RWPE2 (cell line): Measurements from ENCODE around the gene ZBTB17.
A peak's percentile ranks its signal among the peaks of the same experiment; 100 is the strongest.

Source experiments
- ATAC-seq: fragments of 200-7000 bp; cut with Tn5 transposase; 3 replicates; pipeline ENCODE4 v1.9.1; 2021; ENCODE audit warnings: low read depth
- DNase-seq: peaks from one replicate; pipeline ENCODE4 v3.0.0-alpha.2; 2020; ENCODE audit warnings: low spot score
- H3K27ac ChIP-seq: fragments of 450-650 bp; 2 replicates; pipeline ENCODE4 v1.5.1; 2017; ENCODE audit warnings: mild to moderate bottlenecking; ENCODE audit not compliant: poor library complexity, severe bottlenecking
- H3K27me3 ChIP-seq: fragments of 250-450 bp; sonication (Bioruptor Pico); 2 replicates; pipeline ENCODE4 v1.5.1; 2021; ENCODE audit warnings: mild to moderate bottlenecking, moderate library complexity; ENCODE audit not compliant: insufficient read depth, poor library complexity, severe bottlenecking
- H3K36me3 ChIP-seq: fragments of 250-450 bp; sonication (Bioruptor Pico); 2 replicates; pipeline ENCODE4 v1.5.1; 2020; ENCODE audit warnings: low read depth, mild to moderate bottlenecking, moderate library complexity
- H3K4me1 ChIP-seq: fragments of 250-450 bp; sonication (Bioruptor Pico); 2 replicates; pipeline ENCODE4 v1.5.1; 2021; ENCODE audit warnings: mild to moderate bottlenecking, moderate library complexity; ENCODE audit not compliant: insufficient read depth, poor library complexity, severe bottlenecking
- H3K4me3 ChIP-seq: fragments of 250-450 bp; sonication (Bioruptor Pico); 2 replicates; pipeline ENCODE4 v1.5.1; 2021; ENCODE audit warnings: mild to moderate bottlenecking, moderate library complexity; ENCODE audit not compliant: severe bottlenecking
- H3K9me3 ChIP-seq: fragments of 250-450 bp; sonication (Bioruptor Pico); 2 replicates; pipeline ENCODE4 v1.5.1; 2021; ENCODE audit warnings: mild to moderate bottlenecking, moderate library complexity; ENCODE audit not compliant: severe bottlenecking
- TF ChIP-seq, protein P1 (sequence below): fragments of 450-650 bp; IDR thresholded peaks from one replicate; pipeline ENCODE4 v1.5.1; 2017; ENCODE audit warnings: mild to moderate bottlenecking, moderate library complexity; ENCODE audit not compliant: poor library complexity, severe bottlenecking

Gene ZBTB17

DNA sequence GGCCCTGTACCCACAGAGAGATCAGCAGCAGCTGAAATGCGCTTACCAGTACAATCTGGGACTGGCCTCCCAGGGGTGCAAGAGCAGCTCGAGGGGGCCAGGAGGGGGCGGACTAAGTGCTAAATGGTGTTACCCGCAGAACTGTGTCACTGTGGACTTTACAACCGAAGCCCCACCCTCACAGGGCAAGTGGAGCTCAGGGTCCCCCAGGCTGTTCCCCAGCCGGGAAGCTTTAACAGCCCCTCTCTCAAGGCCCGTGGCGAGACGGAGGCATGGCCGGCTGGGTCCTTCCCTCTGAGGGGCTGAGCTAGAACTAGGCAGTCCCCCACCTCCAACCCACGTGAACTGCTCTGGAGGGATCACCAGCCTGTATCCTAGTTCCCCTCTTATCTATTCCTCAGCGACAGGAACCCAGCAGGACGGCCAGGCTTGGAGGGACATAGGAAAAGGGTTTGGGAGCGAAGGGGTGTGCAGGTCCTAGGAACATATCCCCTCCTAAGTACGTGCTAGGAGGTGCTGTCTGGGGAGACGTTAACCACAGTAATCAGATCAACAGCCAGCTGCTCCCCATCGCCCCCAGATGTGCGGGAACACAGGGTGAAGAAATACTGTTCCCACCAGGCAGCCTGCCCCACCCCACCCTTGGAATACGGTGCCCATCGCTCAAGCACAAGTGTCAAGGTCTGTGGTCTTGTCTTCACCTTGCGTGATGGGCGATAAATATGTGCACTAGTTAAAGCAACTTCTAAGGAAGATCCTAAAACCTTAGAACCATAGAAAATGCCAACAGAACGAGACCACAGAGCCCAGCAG lies 24.4 kb downstream of the ZBTB17 start:
- DNase-seq (no peak), ATAC-seq (no peak)
- TF ChIP-seq, protein P1, sequence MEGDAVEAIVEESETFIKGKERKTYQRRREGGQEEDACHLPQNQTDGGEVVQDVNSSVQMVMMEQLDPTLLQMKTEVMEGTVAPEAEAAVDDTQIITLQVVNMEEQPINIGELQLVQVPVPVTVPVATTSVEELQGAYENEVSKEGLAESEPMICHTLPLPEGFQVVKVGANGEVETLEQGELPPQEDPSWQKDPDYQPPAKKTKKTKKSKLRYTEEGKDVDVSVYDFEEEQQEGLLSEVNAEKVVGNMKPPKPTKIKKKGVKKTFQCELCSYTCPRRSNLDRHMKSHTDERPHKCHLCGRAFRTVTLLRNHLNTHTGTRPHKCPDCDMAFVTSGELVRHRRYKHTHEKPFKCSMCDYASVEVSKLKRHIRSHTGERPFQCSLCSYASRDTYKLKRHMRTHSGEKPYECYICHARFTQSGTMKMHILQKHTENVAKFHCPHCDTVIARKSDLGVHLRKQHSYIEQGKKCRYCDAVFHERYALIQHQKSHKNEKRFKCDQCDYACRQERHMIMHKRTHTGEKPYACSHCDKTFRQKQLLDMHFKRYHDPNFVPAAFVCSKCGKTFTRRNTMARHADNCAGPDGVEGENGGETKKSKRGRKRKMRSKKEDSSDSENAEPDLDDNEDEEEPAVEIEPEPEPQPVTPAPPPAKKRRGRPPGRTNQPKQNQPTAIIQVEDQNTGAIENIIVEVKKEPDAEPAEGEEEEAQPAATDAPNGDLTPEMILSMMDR = no peak
- Histone ChIP-seq H3K4me1 (peaks cover 71% of the 10 kb centered on the region), H3K27me3 (no peaks in the 10 kb centered on the region), H3K4me3 (no peak overlapping the region), H3K9me3 (no peaks in the 10 kb centered on the region), H3K36me3 (peaks cover 20% of the 10 kb centered on the region), H3K27ac (peak overlapping the region; percentile 99)

DNA sequence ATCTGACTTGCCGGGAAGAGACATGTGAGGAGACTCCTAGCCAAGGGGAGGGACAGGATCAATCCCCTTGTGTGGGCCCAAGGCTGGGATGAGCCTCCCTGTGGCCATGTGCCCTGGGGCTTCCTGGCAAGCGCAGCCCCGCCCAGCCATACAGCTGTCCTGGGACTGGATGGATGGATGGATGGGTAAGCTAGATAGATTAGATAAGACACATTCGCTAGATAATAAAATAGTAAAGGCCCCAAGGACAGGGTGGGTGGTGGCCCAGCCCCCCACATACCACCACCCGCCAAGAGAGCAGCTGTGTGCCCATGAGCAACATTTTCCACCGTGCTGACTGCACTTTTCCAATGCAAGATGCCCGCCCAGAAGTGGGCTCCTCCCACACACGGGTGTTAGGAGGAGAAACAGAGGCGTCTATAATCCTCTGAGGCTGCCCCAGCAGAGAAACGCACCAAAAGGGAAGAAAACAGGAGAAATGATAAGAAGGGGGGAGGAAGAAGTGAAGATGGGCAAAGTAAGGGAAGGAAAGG lies 25.1 kb downstream of the ZBTB17 start:
- peak overlapping the region; percentile 99 for H3K27ac ChIP-seq
- peaks cover 63% of the 10 kb centered on the region for H3K4me1 ChIP-seq
- peaks cover 24% of the 10 kb centered on the region for H3K36me3 ChIP-seq
- ATAC-seq (no peak), DNase-seq (no peak)
- H3K27me3 ChIP-seq = no peaks in the 10 kb centered on the region
- TF ChIP-seq, protein P1 = no peak
- H3K9me3 ChIP-seq = no peaks in the 10 kb centered on the region
- no peak overlapping the region for H3K4me3 ChIP-seq

DNA sequence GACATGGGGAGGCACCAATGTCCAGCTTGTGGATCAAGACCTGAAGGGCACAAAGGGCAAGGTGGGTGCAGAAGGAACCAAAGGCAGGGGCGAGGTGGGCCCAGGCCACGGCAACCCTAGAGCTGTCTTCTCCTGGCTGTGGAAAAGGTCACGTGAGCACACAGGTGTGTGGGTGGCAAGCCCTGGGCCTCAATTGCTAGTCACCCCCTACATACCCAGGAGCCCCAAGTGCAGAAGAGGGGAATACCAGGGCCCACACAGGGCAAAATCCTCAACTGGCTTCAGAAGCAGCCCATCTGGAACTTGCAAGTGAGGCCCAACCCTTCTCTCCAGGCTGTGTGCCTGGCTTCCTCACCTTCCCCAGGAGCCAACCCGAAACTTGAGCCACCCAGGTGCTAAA lies 25.6 kb downstream of the ZBTB17 start:
- Histone ChIP-seq H3K27ac (peak overlapping the region; percentile 99), H3K4me3 (no peak overlapping the region), H3K9me3 (no peaks in the 10 kb centered on the region), H3K4me1 (peaks cover 58% of the 10 kb centered on the region), H3K36me3 (peaks cover 24% of the 10 kb centered on the region), H3K27me3 (no peaks in the 10 kb centered on the region)
- DNase-seq = no peak
- ATAC-seq = no peak
- TF ChIP-seq, protein P1 = no peak

DNA sequence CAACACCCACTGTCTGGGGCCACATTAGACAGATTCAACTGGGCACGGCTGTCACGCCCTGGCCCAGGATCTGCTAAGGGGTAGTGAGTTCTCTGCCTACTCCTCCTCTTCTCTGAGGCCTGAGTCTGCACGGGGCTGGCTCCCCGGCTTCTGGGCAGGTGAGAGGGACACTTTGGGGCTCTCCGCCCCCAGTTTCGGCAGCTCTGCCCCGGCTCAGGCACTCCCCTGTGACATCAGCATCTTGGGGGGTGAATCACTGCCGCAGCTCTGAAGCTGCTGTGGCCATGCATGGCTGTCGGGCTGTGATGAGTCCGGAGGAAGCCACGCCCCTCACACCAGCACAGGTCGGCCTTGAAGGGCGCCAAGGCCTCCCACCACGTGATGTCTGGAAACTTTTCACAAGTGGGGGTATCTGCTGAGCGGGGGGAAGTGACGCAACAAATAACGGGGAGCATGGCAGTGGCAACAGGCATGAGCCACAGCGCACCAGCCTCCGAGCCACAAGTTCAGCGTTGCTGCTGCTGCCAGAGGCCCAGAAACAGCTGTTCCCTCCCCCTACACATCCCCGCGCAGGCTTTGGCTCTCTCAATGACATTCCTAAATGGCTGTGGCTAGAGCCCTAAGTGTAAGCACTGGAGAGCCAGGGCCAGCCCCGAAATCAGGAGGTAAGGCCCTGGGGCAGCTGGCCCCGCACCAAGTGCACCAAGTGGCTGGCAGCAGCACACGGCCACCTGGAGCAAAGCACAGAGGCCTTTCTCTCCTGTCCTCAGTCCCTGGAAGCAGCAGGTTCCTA lies 26.3 kb downstream of the ZBTB17 start:
- H3K4me1 ChIP-seq = peaks cover 58% of the 10 kb centered on the region
- ATAC-seq = peak; percentile 76
- peak overlapping the region; percentile 99 for H3K27ac ChIP-seq
- peak; percentile 98 for DNase-seq
- no peaks in the 10 kb centered on the region for H3K27me3 ChIP-seq
- no peaks in the 10 kb centered on the region for H3K9me3 ChIP-seq
- TF ChIP-seq, protein P1 = no peak
- peaks cover 24% of the 10 kb centered on the region for H3K36me3 ChIP-seq
- H3K4me3 ChIP-seq = no peak overlapping the region
